HL-60/S4 treated with phorbol 12-myristate 13-acetate at 8.2 ng/mL for 4 days and 3 days (cell line): ENCODE results near the gene MFSD6.
"Not testable (repeated sequence)": the region's sequence is repeated elsewhere in the genome, so short reads cannot be mapped to it uniquely, and the experiment has no call there.

Source experiments
- in situ Hi-C: fragments of 300-500 bp; cut with MboI; formaldehyde crosslinking; loops from 2 replicates; pipeline ENCODE4 v1.15.0; 2022; ENCODE audit warnings: low sequenced_read_pairs

MFSD6 gene

DNA sequence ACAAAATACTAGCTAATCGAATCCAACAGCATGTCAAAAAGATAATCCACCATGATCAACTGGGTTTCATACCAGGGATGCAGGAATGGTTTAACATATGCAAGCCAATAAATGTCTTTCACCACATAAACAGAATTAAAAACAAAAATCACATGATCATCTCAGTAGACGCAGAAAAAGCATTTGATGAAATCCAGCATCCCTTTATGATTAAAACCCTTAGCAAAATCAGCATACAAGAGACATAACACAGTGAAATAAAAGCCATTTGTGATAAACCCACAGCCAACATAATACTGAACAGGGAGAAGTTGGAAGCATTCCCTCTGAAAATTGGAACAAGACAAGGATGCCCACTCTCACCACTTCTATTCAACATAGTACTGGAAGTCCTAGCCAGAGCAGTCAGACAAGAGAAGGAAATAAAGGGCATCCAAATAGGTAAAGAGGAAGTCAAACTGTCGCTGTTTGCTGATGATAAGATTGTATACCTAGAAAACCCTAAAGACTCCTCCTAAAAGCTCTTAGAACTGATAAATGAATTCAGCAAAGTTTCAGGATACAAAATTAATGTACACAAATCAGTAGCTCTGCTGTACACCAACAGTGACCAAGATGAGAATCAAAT lies 86.6 kb downstream of the MFSD6 start:
- in situ Hi-C loops: not testable (repeated sequence)

DNA sequence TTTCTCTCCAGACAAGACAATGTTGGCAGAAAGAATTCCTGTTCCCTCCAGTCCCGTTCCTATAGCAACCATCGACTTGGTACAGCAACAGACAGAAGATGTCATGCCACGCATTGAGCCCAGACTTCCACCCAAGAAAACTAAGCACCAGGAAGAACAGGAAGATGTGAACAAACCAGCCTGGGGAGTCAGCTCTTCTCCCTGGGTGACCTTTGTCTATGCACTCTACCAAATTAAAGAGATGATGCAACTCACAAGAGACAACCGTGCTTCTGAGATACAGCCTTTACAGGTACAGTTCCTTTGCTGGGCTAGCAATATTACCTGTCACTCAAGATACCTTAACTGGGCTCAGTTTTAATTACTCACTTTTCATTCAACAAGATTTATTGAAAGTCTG lies 89.3 kb downstream of the MFSD6 start:
- in situ Hi-C loops: no loop called here

DNA sequence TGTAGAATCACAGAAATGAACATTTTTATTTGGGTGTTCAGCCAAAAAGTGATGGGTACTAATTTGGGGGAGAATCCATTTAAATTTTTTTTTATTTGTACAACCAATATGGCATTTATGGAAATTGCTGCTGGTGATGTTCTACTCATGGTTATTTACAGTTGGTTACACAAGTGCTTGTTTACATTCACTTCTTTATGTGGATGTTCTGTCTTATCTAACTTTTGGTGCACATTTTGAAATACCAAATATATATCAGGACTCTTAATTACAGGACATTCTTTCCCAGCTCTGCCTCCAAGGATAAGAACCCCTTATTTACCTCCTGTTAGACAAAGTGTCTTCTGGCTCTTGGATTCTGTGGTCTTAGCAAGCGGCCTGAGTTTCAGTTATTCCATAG lies 91.1 kb downstream of the MFSD6 start:
- in situ Hi-C loops: no loop called here

DNA sequence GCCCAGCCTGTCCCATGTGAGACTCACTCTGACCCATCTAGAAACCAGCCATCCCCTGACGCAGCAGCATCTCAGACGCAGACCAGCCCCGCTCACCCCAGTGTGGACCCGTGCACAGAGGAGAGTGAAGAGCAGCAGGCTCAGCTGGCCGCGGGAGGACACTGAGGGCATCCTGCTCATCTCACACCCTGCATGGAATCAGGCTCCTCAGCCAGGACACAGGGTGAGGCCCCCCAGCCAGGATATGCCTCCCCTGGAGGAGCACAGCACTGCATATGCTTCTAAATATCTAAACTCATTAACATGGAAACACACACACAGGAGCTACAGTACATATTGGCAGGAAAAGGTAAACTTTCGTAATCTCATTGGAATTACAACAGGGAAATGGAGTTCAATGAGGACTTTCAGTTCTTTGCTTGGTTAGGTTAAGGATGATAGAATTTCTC lies 91.9 kb downstream of the MFSD6 start:
- in situ Hi-C loops: no loop called here

DNA sequence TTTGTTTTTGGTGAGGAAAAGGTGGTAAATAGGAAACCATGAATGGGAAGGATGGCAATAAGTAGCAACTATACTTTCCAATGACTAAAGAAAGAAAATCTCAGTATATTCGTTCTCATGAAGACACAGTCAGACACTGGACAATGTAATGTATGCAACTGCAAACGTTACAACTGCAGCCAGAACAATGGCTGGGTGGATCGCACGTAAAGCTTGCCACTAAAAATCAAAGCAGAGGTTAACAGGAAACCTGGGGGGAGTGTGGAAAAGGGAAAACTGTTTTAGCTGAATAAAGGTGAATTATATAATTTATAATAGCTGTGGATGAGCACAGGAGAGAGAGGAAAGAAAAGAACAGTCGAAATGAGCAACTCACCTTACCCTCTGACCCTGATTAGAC lies 93.1 kb downstream of the MFSD6 start:
- in situ Hi-C loops: no loop called here

DNA sequence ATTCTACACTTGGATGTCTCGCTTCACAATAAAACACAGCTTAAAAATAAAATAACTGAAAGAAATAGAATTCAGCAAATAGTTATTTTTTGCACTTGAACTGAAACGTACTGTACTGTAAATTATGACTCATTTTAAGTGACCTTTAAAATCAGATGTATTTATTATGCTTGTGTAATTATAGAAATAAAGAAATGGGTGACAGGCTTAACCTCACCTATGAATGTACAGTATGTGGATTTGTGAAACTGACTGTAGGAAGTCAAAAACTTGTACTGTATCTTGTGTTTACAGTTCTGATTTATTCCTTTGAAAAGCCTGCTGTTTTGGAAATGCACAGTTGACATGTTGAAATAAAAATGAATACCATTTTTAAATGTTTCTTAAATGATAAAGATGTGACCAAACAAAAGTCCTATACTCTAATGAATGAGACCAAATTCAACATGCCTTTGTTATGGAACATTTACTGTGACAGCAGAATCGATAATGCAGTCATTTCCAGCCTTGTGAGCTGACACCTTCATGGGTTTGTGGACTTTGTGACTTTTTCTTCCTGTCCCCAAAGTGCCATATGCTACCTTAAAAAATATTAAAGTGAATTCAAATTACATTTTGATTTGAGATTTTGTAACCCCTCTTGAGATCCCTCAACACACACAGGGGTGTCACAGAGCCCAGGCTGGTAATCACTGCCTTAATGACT lies 93.7 kb downstream of the MFSD6 start:
- in situ Hi-C loops: no loop called here

DNA sequence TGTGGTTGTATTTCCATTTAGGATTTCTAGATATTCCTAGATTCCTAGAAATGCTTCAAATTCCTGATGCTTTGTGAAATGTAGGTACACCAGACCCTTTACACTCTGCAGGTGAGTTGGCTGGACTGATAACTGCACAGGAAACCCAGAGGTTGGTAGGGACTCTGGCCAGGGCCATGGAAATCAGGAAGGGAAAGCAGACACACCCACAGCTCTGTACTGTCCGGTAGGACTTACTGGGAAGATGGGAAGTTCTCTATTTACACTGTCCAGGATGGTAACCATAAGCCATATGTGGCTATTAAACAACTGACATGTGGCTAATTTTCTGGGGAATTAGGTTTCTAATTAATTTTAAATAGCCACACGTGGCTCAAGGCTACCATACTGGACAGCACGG lies 94.9 kb downstream of the MFSD6 start:
- in situ Hi-C loops: no loop called here

DNA sequence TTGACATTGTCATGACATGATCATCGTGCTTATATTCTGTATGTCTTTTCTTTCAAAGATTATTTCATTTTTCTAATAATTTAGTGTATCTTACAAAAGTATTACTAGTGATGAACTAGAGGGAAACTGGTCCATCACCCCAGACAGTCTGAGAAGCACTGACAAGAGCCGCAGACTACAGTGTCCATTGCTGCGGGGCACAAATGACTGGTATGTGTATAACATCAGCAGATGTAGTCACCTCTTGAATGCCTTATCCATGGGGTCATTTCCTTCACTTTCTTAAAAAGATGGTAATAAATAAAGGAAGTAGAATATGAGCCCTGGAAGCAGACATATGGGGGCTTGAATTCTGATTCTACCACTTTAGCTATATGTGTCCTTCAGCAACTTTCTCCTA lies 96.8 kb downstream of the MFSD6 start:
- in situ Hi-C loops: no loop called here

DNA sequence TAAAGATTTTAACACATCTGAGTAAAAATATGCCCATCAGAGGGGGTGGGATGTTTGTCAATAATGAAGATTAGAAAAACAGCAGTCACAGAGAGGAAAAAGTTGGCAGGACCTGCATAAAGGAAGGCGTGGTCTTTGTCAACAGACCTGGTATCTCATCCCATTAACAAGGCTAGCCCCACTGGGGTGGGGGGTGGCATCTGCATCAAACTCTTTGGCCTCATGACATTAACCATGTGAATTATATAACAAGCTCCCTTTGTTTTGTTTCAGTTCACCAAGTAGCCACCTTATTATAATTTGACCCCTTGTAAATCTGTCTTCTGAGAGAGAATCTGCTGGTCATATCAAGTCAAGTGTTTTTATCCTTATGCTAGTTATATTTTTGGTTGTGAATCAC lies 97.5 kb downstream of the MFSD6 start:
- in situ Hi-C loops: no loop called here

DNA sequence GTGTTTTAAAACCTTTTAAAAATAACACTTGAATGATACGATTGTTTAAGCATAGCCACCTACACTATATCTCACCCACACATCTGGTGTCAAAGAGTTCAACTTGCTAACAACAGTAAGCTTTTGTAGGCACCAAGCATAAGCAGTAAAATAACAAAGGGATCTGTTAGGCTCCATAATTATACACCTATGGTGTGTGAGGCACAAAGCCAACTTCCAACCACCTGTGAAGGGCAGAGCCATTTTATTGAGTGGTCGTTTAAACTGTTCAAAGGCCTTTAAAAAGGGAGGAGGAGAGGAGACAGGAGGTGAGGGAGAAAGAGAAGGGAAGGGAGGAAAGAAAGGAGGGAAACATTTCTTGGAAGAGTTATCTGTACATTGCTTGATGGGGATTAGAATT lies 98.5 kb downstream of the MFSD6 start:
- in situ Hi-C loops: no loop called here

DNA sequence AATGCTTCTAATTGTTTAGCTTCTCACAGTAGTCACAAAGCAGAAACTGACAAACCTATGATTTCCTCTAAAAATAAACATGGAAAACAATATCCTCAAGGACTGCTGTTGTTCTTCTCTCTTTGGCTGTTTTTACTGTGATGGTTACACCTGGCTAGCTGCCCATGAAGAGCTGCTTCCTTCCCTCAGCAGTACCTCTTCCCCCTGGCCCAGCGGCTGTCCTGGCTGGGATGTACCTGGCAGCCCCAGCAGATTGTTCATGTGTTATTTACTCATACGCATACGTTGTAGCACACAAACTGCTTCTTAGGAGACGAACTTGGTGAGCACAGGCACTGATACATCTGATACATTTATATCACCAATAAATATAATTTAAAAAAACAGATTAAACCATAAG lies 99.0 kb downstream of the MFSD6 start:
- in situ Hi-C loops: no loop called here

DNA sequence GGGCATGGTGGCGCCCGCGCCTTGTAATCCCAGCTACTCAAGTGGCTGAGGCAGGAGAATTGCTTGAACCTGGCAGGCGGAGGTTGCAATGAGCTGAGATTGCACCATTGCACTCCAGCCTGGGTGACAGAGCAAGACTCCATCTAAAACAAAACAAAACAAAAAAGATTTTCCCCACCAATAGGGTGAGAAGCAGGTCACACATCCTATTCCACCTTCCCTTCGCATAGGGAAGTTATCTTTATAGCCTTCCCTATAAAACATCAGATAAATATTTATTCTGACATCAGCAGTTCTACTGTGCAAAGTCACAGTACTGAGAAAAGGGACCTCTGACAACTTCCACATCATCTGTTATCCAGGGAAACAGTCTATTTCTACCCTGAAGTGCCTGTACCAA lies 101.7 kb downstream of the MFSD6 start:
- in situ Hi-C loops: not testable (repeated sequence)

DNA sequence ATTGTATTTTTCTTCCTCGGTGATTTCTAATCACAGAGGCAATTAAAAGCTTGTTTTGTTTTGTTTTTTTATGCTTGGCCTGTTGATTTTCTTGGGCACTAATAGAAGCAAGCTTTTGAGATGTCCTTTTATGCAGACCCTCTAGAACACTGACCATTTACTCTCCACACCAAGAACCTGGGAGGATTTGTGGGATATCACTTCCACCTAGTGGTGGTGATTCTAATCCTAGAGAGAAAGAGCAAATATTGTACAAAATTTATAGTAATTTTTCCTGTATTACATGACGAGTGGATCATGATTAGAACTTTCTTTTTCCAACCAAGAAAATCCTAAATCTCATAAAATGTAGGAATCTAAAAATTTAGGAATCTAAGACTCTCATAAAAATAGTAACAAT lies 102.9 kb downstream of the MFSD6 start:
- in situ Hi-C loops: no loop called here

DNA sequence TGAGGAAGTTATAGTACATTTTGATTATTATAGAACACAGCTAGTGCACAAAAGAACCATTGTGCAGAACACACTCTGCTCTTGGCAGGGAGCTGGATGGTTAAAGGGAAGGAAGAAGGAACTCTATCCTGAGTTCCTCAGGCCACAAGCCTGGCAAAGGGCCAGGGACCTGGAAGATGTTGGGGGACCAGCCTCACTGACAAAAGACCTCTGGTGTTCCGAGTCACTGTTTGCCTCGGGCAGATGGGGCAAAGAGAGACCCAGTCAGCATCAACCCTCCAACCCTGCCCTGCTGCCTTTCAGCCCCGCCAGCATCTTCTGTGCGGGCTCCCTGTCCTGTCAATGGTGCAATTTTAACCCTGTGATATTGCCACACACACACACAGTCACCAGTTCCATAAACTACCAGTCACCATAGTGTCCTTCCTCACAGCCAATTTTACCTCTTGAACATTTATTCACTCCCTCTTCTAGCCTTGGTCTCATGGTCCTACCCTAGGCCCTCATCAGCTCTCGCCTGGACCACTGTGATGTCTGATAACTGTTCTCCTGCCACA lies 104.5 kb downstream of the MFSD6 start:
- in situ Hi-C loops: no loop called here

DNA sequence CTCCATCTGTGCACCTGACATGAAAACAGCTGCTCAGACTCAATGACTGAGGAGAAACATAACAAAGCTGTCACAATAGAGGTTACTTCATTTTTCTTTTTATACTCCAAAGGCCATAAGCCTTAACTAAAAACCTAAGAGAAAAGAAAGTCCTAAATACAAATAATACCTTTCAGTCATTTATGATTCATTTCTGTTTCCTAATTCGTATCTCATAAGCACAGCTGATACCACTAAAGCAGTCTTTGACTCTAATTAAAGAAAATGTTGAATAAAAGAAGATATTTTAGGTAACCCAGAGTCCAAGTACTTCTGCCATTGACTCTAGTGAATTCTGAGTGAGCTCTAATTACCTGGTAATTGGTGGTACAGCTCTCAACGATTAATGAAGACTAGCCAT lies 105.7 kb downstream of the MFSD6 start:
- in situ Hi-C loops: no loop called here

DNA sequence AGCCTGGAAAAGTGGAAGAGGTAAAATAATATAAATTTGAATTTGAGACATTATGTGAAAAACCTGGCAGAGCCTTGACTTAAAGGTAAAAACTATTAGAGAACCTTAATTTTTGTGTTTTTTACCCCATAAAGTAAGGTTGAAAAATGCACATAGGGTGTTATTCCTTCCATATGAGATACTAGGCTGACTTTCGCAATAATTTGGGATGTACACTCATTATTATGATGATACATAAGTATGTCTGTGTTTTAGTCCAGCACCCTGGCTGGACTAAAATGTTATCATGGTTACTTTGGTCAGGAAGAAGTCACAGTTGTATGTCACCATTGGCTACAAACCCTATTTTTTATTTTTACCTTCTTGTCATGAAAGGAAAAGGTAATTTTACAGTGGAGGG lies 106.5 kb downstream of the MFSD6 start:
- in situ Hi-C loops: no loop called here

DNA sequence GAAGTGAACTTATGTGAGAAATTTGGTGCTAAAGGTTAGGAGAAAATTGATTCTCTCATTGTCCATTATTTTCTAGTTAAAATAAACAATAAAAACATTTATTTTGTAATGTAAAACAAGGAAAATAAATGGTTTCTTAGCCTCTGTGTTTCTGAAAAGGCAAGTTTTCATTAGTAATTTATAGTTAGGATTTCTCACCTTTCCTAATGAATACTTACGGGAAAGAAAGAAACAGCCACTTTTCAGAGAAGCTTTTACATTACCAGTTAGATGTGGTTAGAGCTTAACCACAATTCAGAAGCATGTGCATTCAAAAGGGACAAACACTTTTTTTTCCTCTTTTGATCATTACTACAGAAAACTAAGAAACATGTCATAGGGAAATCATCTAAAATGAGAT lies 107.5 kb downstream of the MFSD6 start:
- in situ Hi-C loops: no loop called here

DNA sequence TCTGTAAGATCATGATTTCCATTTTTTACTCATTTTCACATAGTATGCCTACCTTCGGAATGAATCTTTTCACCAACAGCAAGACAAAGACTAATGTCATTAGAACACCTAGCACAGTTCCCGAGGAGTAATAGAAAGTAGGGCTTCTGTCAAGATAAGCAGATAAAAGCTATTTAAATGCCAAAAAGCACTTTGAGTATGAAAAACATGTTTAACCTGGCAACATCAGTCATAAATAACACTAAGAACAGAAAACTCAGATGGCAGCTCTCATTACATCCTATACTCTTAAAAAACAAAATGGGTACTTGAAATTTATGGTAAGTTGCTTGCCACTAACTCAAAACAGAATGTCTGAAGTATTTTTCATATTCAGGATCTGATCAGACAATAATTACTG lies 109.3 kb downstream of the MFSD6 start:
- in situ Hi-C loops: no loop called here

DNA sequence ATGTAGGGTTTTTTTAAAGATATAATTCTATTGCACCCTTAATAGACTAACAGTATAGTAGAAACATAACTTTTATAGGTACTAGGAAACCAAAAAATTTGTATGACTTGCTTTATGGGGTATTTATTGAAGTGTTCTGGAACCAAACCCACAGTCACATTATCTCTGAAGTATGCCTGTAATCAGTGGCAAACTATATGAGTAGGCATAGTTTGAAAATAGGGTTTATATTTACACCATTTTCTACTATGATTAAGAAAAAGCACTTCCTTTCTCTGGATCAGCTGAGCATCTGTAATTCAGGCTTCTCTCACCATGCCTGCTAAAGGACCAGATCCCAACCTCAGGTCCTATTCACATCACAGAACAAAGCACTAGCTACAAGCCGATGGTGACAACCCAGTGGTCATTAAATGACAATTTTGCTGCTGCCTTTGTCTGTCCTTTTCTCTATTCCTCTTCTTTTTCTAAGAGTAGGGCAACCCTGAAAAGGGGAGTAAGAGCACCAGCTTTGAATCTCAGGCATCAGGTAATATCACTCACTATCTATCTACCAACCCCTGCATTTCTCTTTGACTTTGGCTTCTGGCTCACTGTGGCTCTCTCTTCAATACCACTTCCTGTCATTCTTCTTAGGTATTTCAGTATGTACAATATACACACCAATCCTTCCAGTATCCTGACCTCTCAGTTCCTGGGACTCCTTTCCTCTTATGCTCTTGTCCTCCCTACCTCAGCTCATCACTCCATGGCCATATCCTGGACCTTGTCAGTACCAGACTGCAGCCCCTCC lies 112.0 kb downstream of the MFSD6 start:
- in situ Hi-C loops: no loop called here

DNA sequence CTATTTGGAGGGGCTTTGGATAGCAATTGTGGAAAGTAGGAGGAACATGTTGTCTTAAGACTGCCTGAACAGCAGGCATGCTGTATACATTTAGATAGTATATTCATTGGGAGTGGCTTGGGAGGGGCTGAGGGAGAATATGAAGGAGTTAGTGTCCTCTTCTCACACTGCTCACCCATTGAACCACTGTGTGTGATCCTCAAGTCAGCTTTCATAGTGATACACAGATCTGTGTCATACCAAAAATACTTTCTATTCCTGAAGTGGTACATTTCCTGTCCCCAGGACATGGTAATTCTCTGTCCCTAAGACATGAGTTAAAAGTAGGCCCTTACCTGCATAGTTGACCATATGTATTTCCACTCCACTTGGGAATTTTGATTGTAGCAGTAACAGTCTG lies 116.8 kb downstream of the MFSD6 start:
- in situ Hi-C loops: no loop called here

DNA sequence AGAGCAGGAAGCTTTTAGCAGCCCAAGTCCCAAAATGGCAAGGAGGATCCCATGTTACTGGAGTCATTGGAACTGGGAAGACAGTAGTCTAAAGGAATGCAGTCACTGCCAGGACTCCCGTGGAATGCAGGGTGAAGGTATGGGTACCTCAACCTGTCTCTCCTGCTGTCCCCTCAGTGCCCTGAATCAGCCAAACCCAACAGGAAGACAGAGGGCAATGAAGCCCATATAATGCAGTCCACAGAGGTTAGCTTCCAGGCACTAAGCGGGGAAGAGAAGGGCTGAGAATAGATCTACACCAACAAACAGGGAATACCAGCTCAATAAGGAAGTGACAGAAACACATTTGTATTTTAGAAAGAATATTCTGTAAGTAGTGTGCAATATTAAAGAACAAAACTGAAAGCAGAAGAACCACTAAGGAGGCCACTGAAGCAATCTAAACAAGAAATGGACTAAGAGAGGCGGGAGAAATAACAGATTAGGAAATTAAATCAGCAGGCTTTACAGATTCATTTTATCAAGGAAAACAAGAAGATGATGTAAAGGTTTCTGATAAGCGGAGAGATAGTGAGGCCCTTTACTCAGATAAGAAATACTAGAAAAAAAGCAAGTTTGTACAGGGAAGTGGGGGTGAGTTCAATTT lies 118.1 kb downstream of the MFSD6 start:
- in situ Hi-C loops: no loop called here
